Measurements from ENCODE around the gene CEMIP. TPM values are rescaled to one million over a fixed set of nuclear protein-coding genes. Genes with fewer than 3 reads are reported as not detected.

CEMIP gene
- total RNA-seq, 4 donors from 2014 or later = 3.4 to 9.7 (median 4.9) TPM

- WGBS, 2 donors = 96 to 97% methylated on average over 2 of the region's 2 CpGs
- DNase-seq (ENCODE audit: low spot score in 2 of 2) = no peak
- intact Hi-C loops (cut with DNase I; ENCODE audit: low total_unique reads) = no loop called here
- no peak overlapping the region for H3K4me3 ChIP-seq (ENCODE audit: low read depth, poor library complexity, severe bottlenecking)
- TF ChIP-seq CTCF (IDR thresholded peaks at IDR 0.05) = no peak
- no peak for TF ChIP-seq POLR2A (IDR thresholded peaks at IDR 0.05)
Measured at GRCh38 chr15:80878867-80879250, 99.7 kb downstream of the CEMIP start.

GRCh38 chr15:80880086-80880485 lies 100.9 kb downstream of the CEMIP start:
- 36 to 39% methylated on average over 3 of the region's 3 CpGs for WGBS, 2 donors
- TF ChIP-seq CTCF (IDR thresholded peaks at IDR 0.05) = no peak
- no peak for TF ChIP-seq POLR2A (IDR thresholded peaks at IDR 0.05)
- H3K4me3 ChIP-seq (ENCODE audit: low read depth, poor library complexity, severe bottlenecking) = no peak overlapping the region
- DNase-seq (ENCODE audit: low spot score in 2 of 2) = no peak
- intact Hi-C loops (cut with DNase I; ENCODE audit: low total_unique reads) = no loop called here

DNA sequence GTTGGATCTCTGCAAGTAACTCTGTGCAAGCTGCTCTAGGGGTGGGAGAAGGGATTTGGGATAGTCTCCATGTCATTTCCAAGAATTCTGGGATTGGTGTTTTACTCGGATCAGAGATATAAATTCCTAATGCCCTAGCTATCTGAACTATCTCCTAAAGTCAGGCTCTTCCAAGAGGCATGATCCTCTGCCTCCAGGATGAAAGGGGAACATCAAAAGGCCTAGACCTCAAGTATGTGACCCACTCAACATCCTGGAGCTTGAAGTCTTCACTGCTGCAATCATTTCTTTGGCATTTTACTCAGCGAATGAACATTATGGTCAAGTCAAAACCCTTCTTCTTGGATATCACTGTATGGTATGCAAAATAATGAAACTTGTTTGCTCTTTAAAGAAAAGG lies 104.5 kb downstream of the CEMIP start:
- no peak overlapping the region for H3K4me3 ChIP-seq (ENCODE audit: low read depth, poor library complexity, severe bottlenecking)
- 85 to 88% methylated on average over 2 of the region's 2 CpGs for WGBS, 2 donors
- no peak for TF ChIP-seq CTCF (IDR thresholded peaks at IDR 0.05)
- no peak for TF ChIP-seq POLR2A (IDR thresholded peaks at IDR 0.05)
- intact Hi-C loops (cut with DNase I; ENCODE audit: low total_unique reads) = no loop called here
- no peak for DNase-seq (ENCODE audit: low spot score in 2 of 2)

DNA sequence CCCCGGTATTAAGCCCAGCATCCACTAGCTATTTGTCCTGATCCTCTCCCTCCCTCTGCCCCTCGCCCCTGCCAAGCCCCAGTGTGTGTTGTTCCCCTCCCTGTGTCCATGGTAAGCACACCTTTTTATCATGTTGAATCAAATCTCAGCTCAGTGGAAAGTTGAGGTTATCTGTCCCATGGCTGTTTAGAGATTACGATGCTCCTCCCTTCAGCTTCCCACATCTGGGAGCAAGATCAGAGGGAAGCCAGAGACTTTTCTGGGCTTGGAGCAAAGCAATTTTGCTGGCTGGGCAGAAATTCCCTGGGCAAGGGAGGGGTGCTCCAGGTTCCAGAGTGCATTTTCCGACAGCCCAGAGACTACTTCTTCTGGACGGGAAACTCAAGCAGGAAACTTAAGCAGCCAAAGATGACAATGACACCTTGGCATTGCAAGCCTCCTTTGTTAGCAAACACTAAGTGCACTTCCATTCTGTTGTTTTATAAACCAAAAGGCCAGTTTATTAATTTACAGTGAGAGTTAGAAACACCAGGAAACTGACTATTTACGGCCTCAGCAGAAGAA lies 105.9 kb downstream of the CEMIP start:
- TF ChIP-seq POLR2A (IDR thresholded peaks at IDR 0.05) = no peak
- TF ChIP-seq CTCF (IDR thresholded peaks at IDR 0.05) = no peak
- intact Hi-C loops (cut with DNase I; ENCODE audit: low total_unique reads) = no loop called here
- H3K4me3 ChIP-seq (ENCODE audit: low read depth, poor library complexity, severe bottlenecking) = no peak overlapping the region
- WGBS, 2 donors = 49 to 54% methylated on average over 6 of the region's 6 CpGs
- no peak for DNase-seq (ENCODE audit: low spot score in 2 of 2)

GRCh38 chr15:80887148-80887547 lies 108.0 kb downstream of the CEMIP start:
- intact Hi-C loops (cut with DNase I; ENCODE audit: low total_unique reads) = no loop called here
- no peak for DNase-seq (ENCODE audit: low spot score in 2 of 2)
- no peak for TF ChIP-seq CTCF (IDR thresholded peaks at IDR 0.05)
- no peak for TF ChIP-seq POLR2A (IDR thresholded peaks at IDR 0.05)
- no peak overlapping the region for H3K4me3 ChIP-seq (ENCODE audit: low read depth, poor library complexity, severe bottlenecking)
- WGBS, 2 donors = 82 to 90% methylated on average over 4 of the region's 4 CpGs

- no peak for DNase-seq (ENCODE audit: low spot score in 2 of 2)
Measured at GRCh38 chr15:80888846-80889245, 109.7 kb downstream of the CEMIP start.

More at GRCh38 chr15:80888846-80889245, 109.7 kb downstream of the CEMIP start:
- intact Hi-C loops (cut with DNase I; ENCODE audit: low total_unique reads) = no loop called here
- no peak overlapping the region for H3K4me3 ChIP-seq (ENCODE audit: low read depth, poor library complexity, severe bottlenecking)
- TF ChIP-seq POLR2A (IDR thresholded peaks at IDR 0.05) (no peak), CTCF (IDR thresholded peaks at IDR 0.05) (no peak)
- 80 to 90% methylated on average over 3 of the region's 3 CpGs for WGBS, 2 donors

Data from lower leg skin (tissue), 4 donors.